Activated naive CD4-positive, alpha-beta T cell treated with anti-CD3 and anti-CD28 coated beads, Interleukin-2, amount 10 ng/mL, durations not matched to agents 5 hours and 36 hours (primary cell): ENCODE measurements around the gene CCDC175. TPM values are rescaled to one million over a fixed set of nuclear protein-coding genes. Genes with fewer than 3 reads are reported as not detected.

Experiments
- total RNA-seq, 2 experiments: library from RNA; stranded (reverse); gene quantifications; one replicate each; pipeline ENCODE4 v1.2.3, GENCODE V29; 2021

CCDC175 gene
- total RNA-seq = not detected

GRCh38 chr14:59576332-59577294 is at the start of gene CCDC175:
CCDC175 (minus strand) TSS chr14:59576812; CDS start chr14:59576775, 37 bp downstream.

GRCh38 chr14:59483819-59484638 is 92.6 kb downstream of the CCDC175 start, which contains the start of the genes JKAMP and L3HYPDH:
JKAMP (plus strand) TSS chr14:59484517; CDS start chr14:59484590, 73 bp downstream.
L3HYPDH (minus strand) TSS chr14:59484408; CDS start chr14:59484316, 92 bp downstream.

GRCh38 chr14:59465316-59466135 is 111.1 kb downstream of the CCDC175 start, which contains the start of gene GPR135:
GPR135 (minus strand) TSS chr14:59465380; CDS start chr14:59465226, 154 bp downstream.

Other genes starting within 250 kb of the CCDC175 start
- gene GPR135, start 111.4 kb downstream of the CCDC175 start, total RNA-seq = under 1 TPM; 0.86 to 0.89 TPM
- gene L3HYPDH, start 92.4 kb downstream of the CCDC175 start, total RNA-seq = 10 to 100 TPM; 21.1 to 21.3 TPM
- gene JKAMP, start 92.3 kb downstream of the CCDC175 start, total RNA-seq = 10 to 100 TPM; 26.8 to 29.6 TPM